ENCODE results near the gene GTF2H1.
"Not testable (repeated sequence)": the region's sequence is repeated elsewhere in the genome, so short reads cannot be mapped to it uniquely, and the experiment has no call there.

The GTF2H1 gene

DNA sequence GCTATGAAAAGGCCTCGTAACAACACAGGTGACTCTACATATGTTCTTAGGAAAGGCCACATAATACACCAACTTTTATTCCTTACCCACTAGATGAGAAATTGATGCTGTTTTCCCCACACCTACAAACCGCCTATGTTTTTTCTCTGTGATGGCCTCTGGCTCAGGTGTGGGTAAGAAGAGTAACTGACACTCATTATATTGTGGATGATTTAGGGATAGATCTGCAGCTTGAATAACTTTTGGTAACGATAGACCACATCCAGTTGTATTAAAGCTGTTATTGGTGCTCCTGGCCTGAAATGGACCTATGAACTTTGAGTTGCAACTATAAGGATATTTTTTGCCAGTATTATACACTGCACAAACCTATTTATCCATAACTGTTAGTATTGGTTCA lies 75.6 kb downstream of the GTF2H1 start:
- intact Hi-C loops (cut with DNase I), result loop anchor here (10.0 kb wide), 1 partner anchor 127 kb away; the partner anchor contains the start of gene TSG101
- no peak for DNase-seq

DNA sequence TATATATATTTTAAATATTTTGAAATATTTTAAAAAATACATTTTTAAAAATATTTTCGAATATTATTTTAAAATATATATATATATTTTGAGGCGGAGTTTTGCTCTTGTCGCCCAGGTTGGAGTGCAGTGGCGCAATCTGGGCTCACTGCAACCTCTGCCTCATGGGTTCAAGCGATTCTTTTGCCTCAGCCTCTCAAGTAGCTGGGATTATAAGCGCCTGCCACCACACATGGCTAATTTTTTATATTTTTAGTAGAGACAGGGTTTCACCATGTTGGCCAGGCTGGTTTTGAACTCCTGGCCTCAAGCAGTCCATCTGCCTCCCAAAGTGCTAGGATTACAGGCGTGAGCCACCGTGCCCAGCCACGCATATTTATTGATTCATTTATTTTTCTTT lies 78.7 kb downstream of the GTF2H1 start:
- intact Hi-C loops (cut with DNase I); DNase-seq: not testable (repeated sequence)

DNA sequence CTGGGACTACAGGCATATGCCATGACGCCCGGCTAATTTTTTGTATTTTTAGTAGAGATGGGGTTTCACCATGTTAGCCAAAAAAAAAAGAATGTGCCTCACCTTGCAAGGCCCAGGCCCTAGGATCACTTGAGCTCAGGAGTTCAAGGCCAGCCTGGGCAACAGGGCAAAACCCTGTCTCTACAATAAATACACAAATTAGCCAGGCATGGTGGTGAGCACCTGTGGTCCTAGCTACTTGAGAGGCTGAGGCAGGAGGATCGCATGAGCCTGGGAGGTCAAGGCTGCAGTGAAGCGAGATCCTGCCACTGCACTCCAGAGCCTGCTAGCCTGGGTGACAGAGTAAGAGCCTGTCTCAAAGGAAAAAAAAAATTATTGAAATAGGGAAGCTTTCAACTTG lies 81.7 kb downstream of the GTF2H1 start:
- intact Hi-C loops (cut with DNase I), result no loop called here
- DNase-seq, result no peak

DNA sequence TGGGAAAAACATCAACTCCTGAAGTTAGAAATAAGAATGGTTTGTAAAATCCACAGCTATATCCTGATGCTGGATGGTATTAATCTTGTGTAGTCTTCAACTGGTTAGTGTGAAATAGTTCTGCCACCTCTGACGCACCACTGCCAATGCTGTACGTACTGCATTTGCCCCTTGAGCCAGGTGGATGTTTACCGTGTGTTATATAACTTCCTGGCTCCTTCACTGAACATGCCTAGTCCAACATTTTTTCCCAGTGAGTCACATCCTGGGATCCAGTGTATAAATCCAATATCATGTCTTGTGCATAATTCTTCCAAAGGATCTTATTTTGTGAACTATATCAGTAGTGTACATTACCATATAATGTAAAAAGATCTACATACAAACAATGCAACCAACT lies 85.0 kb downstream of the GTF2H1 start:
- intact Hi-C loops (cut with DNase I), result not testable (repeated sequence)
- peak in 1 of 42 donors; percentile 47 for DNase-seq

DNA sequence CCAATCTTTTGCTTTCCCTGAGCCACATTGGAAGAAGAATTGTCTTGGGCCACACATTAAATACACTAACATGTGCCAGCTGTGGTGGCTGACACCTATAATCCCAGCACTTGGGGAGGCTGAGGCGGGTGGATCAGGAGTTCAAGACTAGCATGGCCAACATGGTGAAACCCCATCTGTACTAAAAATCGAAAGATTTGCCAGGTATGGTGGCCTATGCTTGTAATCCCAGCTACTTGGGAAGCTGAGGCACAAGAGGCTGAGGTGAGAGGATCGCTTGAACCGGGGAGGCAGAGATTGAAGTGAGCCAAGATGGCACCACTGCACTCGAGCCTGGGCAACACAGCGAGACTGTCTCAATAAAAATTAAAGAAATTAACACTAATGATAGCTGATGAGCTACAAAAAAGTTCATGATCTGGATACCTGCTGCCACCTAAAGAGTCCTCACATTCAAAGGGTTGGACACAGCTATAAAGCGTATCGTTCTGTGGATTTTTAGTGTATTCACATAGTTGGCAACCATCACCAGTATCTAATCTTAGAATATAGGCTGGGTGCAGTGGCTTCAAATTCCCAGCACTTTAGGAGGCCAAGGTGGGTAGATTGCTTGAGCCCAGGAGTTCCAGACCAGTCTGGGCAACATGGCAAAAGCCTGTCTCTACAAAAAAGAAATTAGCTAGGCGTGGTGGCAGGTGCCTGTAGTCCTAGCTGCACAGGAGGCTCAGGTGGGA lies 86.4 kb downstream of the GTF2H1 start:
- intact Hi-C loops (cut with DNase I), result no loop called here

DNA sequence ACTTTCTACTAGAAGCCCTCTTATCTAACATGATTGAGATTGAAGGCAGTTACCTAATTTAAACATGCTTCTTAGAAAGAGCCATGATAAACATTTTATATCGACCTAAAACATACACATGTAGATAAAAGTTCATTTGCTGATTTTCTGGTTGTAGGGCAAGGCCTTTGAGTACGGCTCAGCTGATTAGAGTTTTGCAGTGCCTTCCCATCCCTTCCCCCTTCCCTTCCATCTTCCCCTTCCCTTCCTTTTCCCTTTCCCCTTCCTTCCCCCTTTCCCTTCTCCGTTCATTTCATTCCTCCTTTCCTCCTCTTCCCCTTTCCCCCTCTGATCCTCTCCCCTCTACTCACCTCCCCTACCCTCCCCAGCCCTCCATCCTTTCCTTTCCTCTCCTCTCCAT lies 94.1 kb downstream of the GTF2H1 start:
- no peak for DNase-seq
- intact Hi-C loops (cut with DNase I), result no loop called here

More for the DNA sequence above, 86.4 kb downstream of the GTF2H1 start:
- peak in 1 of 42 donors; percentile 6 for DNase-seq

Data from head of caudate nucleus (tissue), 42 donors.